ENCODE results near the gene CCDC197.

DNA sequence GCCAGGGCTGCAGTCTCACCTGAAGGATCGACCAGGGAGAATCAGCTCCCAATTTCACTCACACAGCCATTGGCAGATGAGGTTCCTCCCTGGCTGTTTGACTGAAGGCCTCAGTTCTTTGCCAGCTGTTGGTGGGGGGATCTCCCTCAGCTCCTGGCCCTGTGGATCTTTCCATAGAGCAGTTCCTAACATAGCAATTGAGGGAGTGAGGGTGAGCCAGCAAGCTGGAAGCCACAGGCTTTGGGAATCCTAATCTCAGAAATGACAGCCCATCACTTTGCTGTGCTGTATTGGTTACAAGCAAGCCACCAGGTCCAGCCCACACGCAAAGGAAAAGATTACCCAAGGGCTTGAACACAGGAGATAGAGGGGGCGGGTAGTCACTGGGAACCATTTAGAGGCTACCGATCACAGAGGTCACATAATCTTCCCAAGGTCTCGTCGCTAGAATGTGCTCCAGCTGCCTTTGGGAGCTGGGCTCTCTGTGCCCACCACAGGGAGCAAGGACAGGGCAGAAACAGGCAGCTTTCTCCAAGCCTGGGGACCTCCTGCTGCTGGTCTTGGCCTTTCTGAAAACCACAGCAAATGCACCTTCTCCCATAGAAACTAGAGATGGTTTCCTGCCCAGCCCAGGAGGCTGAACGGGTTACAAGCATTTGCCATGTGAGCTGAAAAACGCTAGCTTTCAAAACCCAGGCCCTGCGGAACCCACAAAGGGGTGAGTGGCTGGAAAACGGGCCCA lies 24.5 kb downstream of the CCDC197 start:
- TF ChIP-seq POLR2AphosphoS5 (IDR thresholded peaks at IDR 0.05) = no peak
- TF ChIP-seq CTCF (IDR thresholded peaks at IDR 0.05) = no peak
- TF ChIP-seq POLR2A (IDR thresholded peaks at IDR 0.05) = no peak
- no peak for TF ChIP-seq EP300 (IDR thresholded peaks at IDR 0.05)

Data from stomach (tissue), 4 donors.